Measurements from ENCODE around the gene PTPRT.

DNA sequence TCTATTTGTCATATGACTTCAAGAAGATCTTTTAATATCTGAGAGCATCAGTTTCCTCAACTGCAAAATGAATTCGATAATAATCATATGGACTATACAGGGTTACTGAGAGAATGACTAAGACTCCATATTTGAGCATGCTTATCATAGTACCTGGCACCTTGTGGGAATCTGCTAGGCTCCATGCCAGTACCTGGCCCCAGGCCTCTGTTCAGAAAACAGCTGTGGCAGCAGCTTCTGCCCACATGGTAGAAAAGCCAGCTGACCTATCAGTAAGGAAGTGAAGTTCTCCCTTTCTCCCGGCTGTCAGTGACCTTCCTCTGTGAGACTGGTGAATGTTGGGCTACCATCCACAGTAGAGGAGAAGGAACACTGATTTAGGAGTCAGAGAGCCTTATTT lies 996.6 kb downstream of the PTPRT start:
- TF ChIP-seq POLR2A (IDR thresholded peaks at IDR 0.05): no peak
- TF ChIP-seq, protein P1, sequence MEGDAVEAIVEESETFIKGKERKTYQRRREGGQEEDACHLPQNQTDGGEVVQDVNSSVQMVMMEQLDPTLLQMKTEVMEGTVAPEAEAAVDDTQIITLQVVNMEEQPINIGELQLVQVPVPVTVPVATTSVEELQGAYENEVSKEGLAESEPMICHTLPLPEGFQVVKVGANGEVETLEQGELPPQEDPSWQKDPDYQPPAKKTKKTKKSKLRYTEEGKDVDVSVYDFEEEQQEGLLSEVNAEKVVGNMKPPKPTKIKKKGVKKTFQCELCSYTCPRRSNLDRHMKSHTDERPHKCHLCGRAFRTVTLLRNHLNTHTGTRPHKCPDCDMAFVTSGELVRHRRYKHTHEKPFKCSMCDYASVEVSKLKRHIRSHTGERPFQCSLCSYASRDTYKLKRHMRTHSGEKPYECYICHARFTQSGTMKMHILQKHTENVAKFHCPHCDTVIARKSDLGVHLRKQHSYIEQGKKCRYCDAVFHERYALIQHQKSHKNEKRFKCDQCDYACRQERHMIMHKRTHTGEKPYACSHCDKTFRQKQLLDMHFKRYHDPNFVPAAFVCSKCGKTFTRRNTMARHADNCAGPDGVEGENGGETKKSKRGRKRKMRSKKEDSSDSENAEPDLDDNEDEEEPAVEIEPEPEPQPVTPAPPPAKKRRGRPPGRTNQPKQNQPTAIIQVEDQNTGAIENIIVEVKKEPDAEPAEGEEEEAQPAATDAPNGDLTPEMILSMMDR (IDR thresholded peaks at IDR 0.05): no peak

Data from breast epithelium (tissue), 3 donors.